ENCODE results near the gene LRRC38.

DNA sequence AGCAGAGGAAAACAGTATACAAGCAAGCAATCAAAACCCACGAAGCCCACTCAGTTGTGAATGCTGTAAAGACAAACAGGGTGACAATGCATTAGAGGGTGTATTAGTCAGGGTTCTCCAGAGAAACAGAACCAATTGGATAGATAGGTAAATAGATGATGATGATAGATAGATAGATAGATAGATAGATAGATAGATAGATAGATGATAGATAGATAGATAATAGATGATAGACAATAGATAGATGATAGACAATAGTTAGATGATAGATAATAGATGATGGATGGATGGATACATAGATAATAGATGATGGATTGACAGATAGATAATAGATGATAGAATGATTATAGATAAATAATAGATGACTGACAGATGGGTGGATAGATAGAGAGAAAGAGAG is 48.3 kb downstream of the LRRC38 start:
- no peak for TF ChIP-seq POLR2A (IDR thresholded peaks at IDR 0.05; ENCODE audit: low read length)
- no peak for TF ChIP-seq GATA1 (IDR thresholded peaks at IDR 0.05; ENCODE audit: low read depth, low read length)

All from erythroblast (primary cell).